Heart right ventricle (tissue), 16 donors: ENCODE measurements around the gene RYK. TPM values are rescaled to one million over a fixed set of nuclear protein-coding genes. Genes with fewer than 3 reads are reported as not detected.
A peak's percentile ranks its signal among the peaks of the same experiment; 100 is the strongest.

Source experiments
- ATAC-seq, 8 donors: fragments of 200-7000 bp; cut with Tn5 transposase; one replicate each; pipeline ENCODE4 v1.9.1; 2020; ENCODE audit warnings: mild to moderate bottlenecking in 8 of 8, moderate library complexity in 8 of 8, moderate number of reproducible peaks in 1 of 8
- DNase-seq, 2 donors: peaks; one replicate each; pipeline ENCODE4 v3.0.0-alpha.2; 2020
- H3K27ac ChIP-seq, 10 donors: fragments of 200-600 bp; sonication (generic) in 2 of 10; one replicate each; pipeline versions ENCODE4 v1.5.0 to v1.8.0; 2020 to 2022; ENCODE audit warnings: mild to moderate bottlenecking in 3 of 10
- H3K27me3 ChIP-seq, 7 donors: fragments of 200-600 bp; one replicate each; pipeline ENCODE4 v1.8.0; 2021 to 2022; ENCODE audit warnings: mild to moderate bottlenecking in 2 of 7
- H3K36me3 ChIP-seq, 9 donors: fragments of 200-600 bp; sonication (generic) in 1 of 9; one replicate each; pipeline versions ENCODE4 v1.5.0 to v1.8.0; 2020 to 2022; ENCODE audit warnings: mild to moderate bottlenecking in 2 of 9
- H3K4me1 ChIP-seq, 9 donors: fragments of 200-600 bp; sonication (generic) in 1 of 9; one replicate each; pipeline versions ENCODE4 v1.5.0 to v1.8.0; 2020 to 2022; ENCODE audit warnings: mild to moderate bottlenecking in 4 of 9
- H3K4me3 ChIP-seq, 10 donors: fragments of 200-600 bp; sonication (generic) in 2 of 10; one replicate each; pipeline versions ENCODE4 v1.5.0 to v1.8.0; 2020 to 2022; ENCODE audit warnings: mild to moderate bottlenecking in 7 of 10, moderate library complexity in 2 of 10
- H3K9me3 ChIP-seq, 11 donors: fragments of 200-600 bp in 10 of 11; sonication (generic) in 2 of 11; one replicate each; pipeline versions ENCODE4 v1.5.0 to v1.8.0; 2013 to 2022; ENCODE audit warnings: mild to moderate bottlenecking in 2 of 11, control low read depth in 1 of 11, moderate library complexity in 1 of 11
- CTCF ChIP-seq, 9 donors: fragments of 200-600 bp; sonication (generic) in 2 of 9; IDR thresholded peaks; one replicate each; pipeline versions ENCODE4 v1.5.0 to v1.8.0; 2021 to 2022; ENCODE audit warnings: antibody characterized with exemption in 9 of 9, mild to moderate bottlenecking in 5 of 9, moderate library complexity in 1 of 9
- WGBS, 2 donors: extraction: QIAGEN DNeasy Blood & Tissue Kit; methylation state at CpG; one replicate each; pipeline ENCODE4 v1.1.7; 2013; ENCODE audit warnings: inconsistent platforms in 1 of 2; 5-methylcytosine and 5-hydroxymethylcytosine counted together
- intact Hi-C, 10 donors: fragments of 100-400 bp; cut with DNase I; formaldehyde crosslinking; loops; one replicate each; pipeline versions ENCODE4 v1.11.1 to v1.14.2; 2022
- polyA plus RNA-seq, 2 donors: library from polyadenylated mRNA; stranded (reverse); fragments of 200-250 nt; gene quantifications; one replicate each; pipeline ENCODE4 v1.2.3, GENCODE V29; 2013
- total RNA-seq, 10 donors: library from RNA; stranded (reverse); fragmentation: NEBNext Ultra II Directional in 3 of 10; extraction: Animal tissue kit (Norgen Biotek cat#: 25700) in 3 of 10; gene quantifications; one replicate each; pipeline versions ENCODE4 v1.2.1 to v1.2.4, GENCODE V29; 2021 to 2023
- donor health status: Arrhythmogenic right ventricular cardiomyopathy.
- donor health status: ischemic (EF 13 %, LVEDD 7.1; RV severe dilation, severe dysfunction).
- donor health status: healthy with polysubstance abuse.
- donor health status: DM: no; HTN: yes; CAD: no.
- donor health status: DM: no; HTN: no; CAD: no.
- donor health status: ischemic (EF 25% LVEDD 6.9; RV normal size, moderate dysfunction).
- donor health status: ischemic (EF 25% LVEDD 5.7; RV mildly dilated, moderate dysfunction).
- donor health status: healthy.
- donor health status: DM: yes; HTN: yes; CAD: no.
- donor health status: Ischemic cardiomyopathy.
- donor health status: ischemic (EF 35%, LVEDD 5.7; RV mildly dilated, moderate dysfunction).
- donor health status: nonischemic (EF 11% LVEDD 7.7; RV severe dilation, severe dysfunction).
- donor health status: DM: yes; HTN: yes; CAD: no.
- donor health status: PGD.
- donor health status: ischemic (EF 29% LVEDD 5.4; RV normal size, mild dysfunction).
- donor health status: nonischemic (EF 23%, LVEDD 6.1; RV moderate dilation, normal function).

RYK gene
- total and polyA plus RNA-seq, 12 donors = 18.0 to 45.8 (median 36.5) TPM

GRCh38 chr3:134291319-134292254, 40.9 kb upstream of the RYK start:
- H3K36me3 ChIP-seq = no peaks in the 10 kb centered on the region

GRCh38 chr3:134287512-134287911, 36.9 kb upstream of the RYK start:
- peaks cover 3 to 16% (median 10%) of the 10 kb centered on the region in 9 donors for H3K4me1 ChIP-seq
- DNase-seq = no peak
- H3K9me3 ChIP-seq = no peaks in the 10 kb centered on the region
- no peaks in the 10 kb centered on the region for H3K36me3 ChIP-seq
- no peak for TF ChIP-seq CTCF (IDR thresholded peaks at IDR 0.05)
- intact Hi-C loops = no loop called here
- peaks cover 0 to 3% (median 0%) of the 10 kb centered on the region in 7 donors for H3K27me3 ChIP-seq
- no peak overlapping the region for H3K4me3 ChIP-seq
- H3K27ac ChIP-seq = no peak overlapping the region
- no peak for ATAC-seq

More at GRCh38 chr3:134291319-134292254, 40.9 kb upstream of the RYK start:
- H3K27ac ChIP-seq = peak overlapping the region in 7 of 10 donors; percentile 2 to 57 (median 15)
- no peak overlapping the region for H3K4me3 ChIP-seq
- peak in 1 of 2 donors; percentile 68 for DNase-seq
- ATAC-seq = peak in 5 of 8 donors; percentile 52 to 89 (median 67)
- H3K27me3 ChIP-seq = no peaks in the 10 kb centered on the region
- intact Hi-C loops = loop anchor here in 3 of 10 donors (5.0 kb wide), 1 partner anchor 39 kb away; the partner anchor contains the start of gene RYK (in 3 of the 3)
- TF ChIP-seq CTCF (IDR thresholded peaks at IDR 0.05) = no peak
- whole genome bisulfite sequencing, 2 donors = 20 to 36% methylated on average over 4 of the region's 4 CpGs
- peaks cover 0 to 10% (median 4%) of the 10 kb centered on the region in 11 donors for H3K9me3 ChIP-seq
- H3K4me1 ChIP-seq = peaks cover 3 to 16% (median 10%) of the 10 kb centered on the region in 9 donors

GRCh38 chr3:134284438-134284837, 33.8 kb upstream of the RYK start:
- Histone ChIP-seq H3K4me3 (no peak overlapping the region), H3K27me3 (peaks cover 0 to 3% (median 0%) of the 10 kb centered on the region in 7 donors), H3K9me3 (no peaks in the 10 kb centered on the region), H3K4me1 (no peaks in the 10 kb centered on the region), H3K36me3 (no peaks in the 10 kb centered on the region), H3K27ac (no peak overlapping the region)
- 93 to 94% methylated on average over 6 of the region's 6 CpGs for WGBS, 2 donors
- ATAC-seq (no peak), DNase-seq (no peak)
- intact Hi-C loops = no loop called here
- no peak for TF ChIP-seq CTCF (IDR thresholded peaks at IDR 0.05)

DNA sequence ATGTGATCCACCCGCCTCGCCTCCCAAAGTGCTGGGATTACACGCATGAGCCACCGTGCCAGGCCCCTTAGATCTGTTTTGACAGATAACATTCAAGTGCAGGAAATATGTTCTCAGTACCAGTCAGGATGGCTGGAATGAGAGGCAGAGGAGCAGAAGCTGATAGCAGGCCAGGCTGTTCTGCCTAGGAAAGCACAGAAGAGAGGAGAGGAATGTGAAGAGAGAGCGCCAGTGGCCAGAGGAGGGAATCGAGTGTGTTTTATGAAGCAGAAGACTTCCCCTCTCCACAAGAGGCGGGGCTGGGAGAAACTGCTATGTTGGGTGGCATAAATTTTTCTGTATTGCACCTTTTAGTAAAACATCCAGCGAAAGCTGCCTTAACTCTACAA, 32.0 kb upstream of the RYK start:
- Histone ChIP-seq H3K36me3 (no peaks in the 10 kb centered on the region), H3K4me3 (no peak overlapping the region), H3K27me3 (peaks cover 0 to 3% (median 0%) of the 10 kb centered on the region in 7 donors), H3K9me3 (no peaks in the 10 kb centered on the region), H3K27ac (no peak overlapping the region), H3K4me1 (no peaks in the 10 kb centered on the region)
- intact Hi-C loops = no loop called here
- no peak for TF ChIP-seq CTCF (IDR thresholded peaks at IDR 0.05)
- no peak for ATAC-seq
- no peak for DNase-seq
- 67 to 78% methylated on average over 8 of the region's 8 CpGs for WGBS, 2 donors
